Measurements from ENCODE around the gene MLXIP.

Gene MLXIP

GRCh38 chr12:122057007-122057735 is 21.4 kb upstream of the MLXIP start:
- Histone ChIP-seq H3K4me1 (ENCODE audit: insufficient read depth, low read length) (peaks cover 71% of the 10 kb centered on the region), H3K27ac (ENCODE audit: low read depth, low read length) (peak overlapping the region; percentile 82), H3K9me3 (ENCODE audit: low read length) (no peaks in the 10 kb centered on the region), H3K36me3 (ENCODE audit: insufficient read depth, low read length) (peaks cover 5% of the 10 kb centered on the region), H3K9ac (ENCODE audit: low read length) (peak overlapping the region; percentile 27), H3K4me3 (ENCODE audit: low read depth in 1 of 2, low read length in 2 of 2) (no peak overlapping the region), H3K27me3 (ENCODE audit: control insufficient read depth in 1 of 2, insufficient read depth in 2 of 2, low read length in 2 of 2) (no peaks in the 10 kb centered on the region)

DNA sequence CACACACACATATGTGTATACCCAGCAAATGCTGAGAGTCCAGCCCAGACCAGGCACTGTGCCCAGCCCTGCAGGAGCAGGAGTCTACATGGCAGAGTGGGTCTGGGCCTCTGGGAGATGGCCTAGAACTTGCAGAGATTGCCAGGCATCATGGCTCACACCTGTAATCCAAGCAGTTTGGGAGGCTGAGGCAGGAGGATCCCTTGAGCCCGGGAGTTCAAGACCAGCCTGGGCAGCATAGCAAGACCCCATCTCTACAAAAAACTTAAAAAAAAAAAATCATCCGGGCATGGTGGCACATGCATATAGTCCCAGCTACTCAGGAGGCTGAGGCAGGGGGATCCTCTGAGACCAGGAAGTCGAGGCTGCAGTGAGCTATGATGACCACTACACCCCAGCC is 20.8 kb upstream of the MLXIP start:
- peaks cover 5% of the 10 kb centered on the region for H3K36me3 ChIP-seq (ENCODE audit: insufficient read depth, low read length)
- no peaks in the 10 kb centered on the region for H3K27me3 ChIP-seq (ENCODE audit: control insufficient read depth in 1 of 2, insufficient read depth in 2 of 2, low read length in 2 of 2)
- H3K9me3 ChIP-seq (ENCODE audit: low read length): no peaks in the 10 kb centered on the region
- no peak overlapping the region for H3K4me3 ChIP-seq (ENCODE audit: low read depth in 1 of 2, low read length in 2 of 2)
- H3K27ac ChIP-seq (ENCODE audit: low read depth, low read length): no peak overlapping the region
- no peak overlapping the region for H3K9ac ChIP-seq (ENCODE audit: low read length)
- peaks cover 77% of the 10 kb centered on the region for H3K4me1 ChIP-seq (ENCODE audit: insufficient read depth, low read length)

GRCh38 chr12:122058549-122059149 is 19.9 kb upstream of the MLXIP start:
- peaks cover 5% of the 10 kb centered on the region for H3K36me3 ChIP-seq (ENCODE audit: insufficient read depth, low read length)
- peak overlapping the region; percentile 62 for H3K27ac ChIP-seq (ENCODE audit: low read depth, low read length)
- no peaks in the 10 kb centered on the region for H3K27me3 ChIP-seq (ENCODE audit: control insufficient read depth in 1 of 2, insufficient read depth in 2 of 2, low read length in 2 of 2)
- peaks cover 86% of the 10 kb centered on the region for H3K4me1 ChIP-seq (ENCODE audit: insufficient read depth, low read length)
- no peaks in the 10 kb centered on the region for H3K9me3 ChIP-seq (ENCODE audit: low read length)
- H3K9ac ChIP-seq (ENCODE audit: low read length): no peak overlapping the region
- no peak overlapping the region for H3K4me3 ChIP-seq (ENCODE audit: low read depth in 1 of 2, low read length in 2 of 2)

GRCh38 chr12:122059203-122059960 is 19.2 kb upstream of the MLXIP start:
- H3K27me3 ChIP-seq (ENCODE audit: control insufficient read depth in 1 of 2, insufficient read depth in 2 of 2, low read length in 2 of 2): no peaks in the 10 kb centered on the region
- H3K4me3 ChIP-seq (ENCODE audit: low read depth in 1 of 2, low read length in 2 of 2): no peak overlapping the region
- peak overlapping the region; percentile 62 for H3K27ac ChIP-seq (ENCODE audit: low read depth, low read length)
- H3K9me3 ChIP-seq (ENCODE audit: low read length): no peaks in the 10 kb centered on the region
- no peak overlapping the region for H3K9ac ChIP-seq (ENCODE audit: low read length)
- H3K36me3 ChIP-seq (ENCODE audit: insufficient read depth, low read length): peaks cover 5% of the 10 kb centered on the region
- H3K4me1 ChIP-seq (ENCODE audit: insufficient read depth, low read length): peaks cover 91% of the 10 kb centered on the region

DNA sequence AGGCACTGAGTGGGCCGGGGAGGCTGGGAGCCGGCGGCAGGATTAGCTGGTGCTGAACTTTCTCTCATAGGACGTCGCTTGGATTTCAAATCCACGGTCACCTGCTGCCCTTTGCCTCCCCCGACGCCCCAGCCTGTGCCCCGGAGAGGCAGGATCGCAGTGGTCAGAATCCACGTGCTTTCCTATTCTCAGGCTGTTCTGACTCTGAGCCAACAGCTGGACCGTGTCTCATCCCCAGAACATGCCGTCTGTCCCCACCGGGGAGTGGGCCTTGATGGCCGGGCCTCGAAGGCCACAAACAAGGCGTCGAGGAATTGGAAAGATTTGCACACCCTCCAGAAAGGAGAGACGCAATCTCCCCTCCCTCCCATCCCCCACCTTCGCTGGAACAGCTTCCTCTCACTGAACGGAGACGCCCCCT is 18.5 kb upstream of the MLXIP start:
- Histone ChIP-seq H3K9ac (ENCODE audit: low read length) (no peak overlapping the region), H3K9me3 (ENCODE audit: low read length) (no peaks in the 10 kb centered on the region), H3K4me3 (ENCODE audit: low read depth in 1 of 2, low read length in 2 of 2) (no peak overlapping the region), H3K36me3 (ENCODE audit: insufficient read depth, low read length) (peaks cover 5% of the 10 kb centered on the region), H3K27me3 (ENCODE audit: control insufficient read depth in 1 of 2, insufficient read depth in 2 of 2, low read length in 2 of 2) (no peaks in the 10 kb centered on the region), H3K4me1 (ENCODE audit: insufficient read depth, low read length) (peaks cover 91% of the 10 kb centered on the region), H3K27ac (ENCODE audit: low read depth, low read length) (peak overlapping the region; percentile 62)

DNA sequence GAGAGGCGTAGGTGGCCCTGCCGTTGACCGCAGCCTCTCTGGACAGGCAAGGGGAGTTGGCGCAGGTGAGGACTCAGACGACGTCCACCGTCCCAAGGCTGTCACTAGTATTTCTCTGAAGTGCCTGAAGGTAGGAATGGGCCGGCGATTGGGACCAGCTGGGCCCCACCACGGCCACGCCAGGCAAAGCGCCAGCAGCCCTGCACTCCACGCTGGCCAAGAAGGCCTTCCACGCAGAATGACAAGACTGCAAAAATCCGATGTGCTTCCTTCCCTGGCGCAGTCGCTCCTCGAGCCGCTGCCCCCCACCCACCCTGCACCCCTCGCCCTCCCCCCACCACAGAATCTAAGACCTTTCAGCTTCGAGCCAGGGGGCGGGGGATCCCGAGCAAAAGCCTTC is 17.3 kb upstream of the MLXIP start:
- H3K9me3 ChIP-seq (ENCODE audit: low read length): no peaks in the 10 kb centered on the region
- peak overlapping the region; percentile 84 for H3K27ac ChIP-seq (ENCODE audit: low read depth, low read length)
- peaks cover 5% of the 10 kb centered on the region for H3K36me3 ChIP-seq (ENCODE audit: insufficient read depth, low read length)
- H3K27me3 ChIP-seq (ENCODE audit: control insufficient read depth in 1 of 2, insufficient read depth in 2 of 2, low read length in 2 of 2): no peaks in the 10 kb centered on the region
- H3K4me3 ChIP-seq (ENCODE audit: low read depth in 1 of 2, low read length in 2 of 2): no peak overlapping the region
- H3K9ac ChIP-seq (ENCODE audit: low read length): no peak overlapping the region
- H3K4me1 ChIP-seq (ENCODE audit: insufficient read depth, low read length): peaks cover 89% of the 10 kb centered on the region

DNA sequence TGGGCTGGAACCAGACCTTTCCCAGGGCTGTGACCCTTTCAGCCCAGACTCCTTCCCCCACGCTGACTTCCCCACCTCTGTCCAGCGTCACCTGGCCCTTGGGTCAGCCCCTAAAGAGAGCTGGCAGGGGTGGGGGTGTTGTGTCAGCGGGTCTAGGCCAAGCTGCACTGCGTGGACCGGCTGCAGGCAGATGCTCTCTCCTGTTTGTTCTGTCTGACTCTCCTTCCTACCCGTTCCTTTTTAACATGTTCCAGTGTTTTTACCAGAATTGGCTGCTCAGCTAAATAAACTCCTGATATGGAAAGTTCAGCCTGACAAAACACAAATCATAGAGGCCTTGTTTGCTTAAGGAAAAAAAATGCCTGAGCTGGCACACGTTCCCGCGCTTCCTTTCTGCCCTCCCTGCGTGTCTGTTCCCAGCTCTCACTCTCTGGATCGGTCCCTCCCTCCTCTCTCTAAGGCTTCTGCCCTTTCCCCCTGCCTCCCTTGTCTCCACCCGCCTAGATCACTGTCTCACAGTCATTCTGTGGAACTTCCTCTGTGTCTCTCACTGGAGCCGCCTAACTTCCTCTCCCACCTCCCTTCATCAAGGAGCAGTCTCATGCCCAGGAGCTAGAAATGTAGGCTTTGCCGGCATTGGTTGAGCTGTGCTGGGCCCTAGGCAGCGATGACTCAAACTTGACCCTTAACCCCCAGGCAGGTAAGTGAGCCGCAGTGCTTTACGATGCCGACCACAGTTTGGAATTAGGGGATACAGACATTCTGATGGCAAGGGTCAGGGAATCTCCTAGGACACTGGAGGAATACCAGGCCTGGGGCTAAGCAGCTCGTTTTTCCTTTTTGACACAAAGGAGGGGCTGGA is 15.5 kb upstream of the MLXIP start:
- Histone ChIP-seq H3K9ac (ENCODE audit: low read length) (peak overlapping the region; percentile 36), H3K36me3 (ENCODE audit: insufficient read depth, low read length) (peaks cover 5% of the 10 kb centered on the region), H3K27ac (ENCODE audit: low read depth, low read length) (peak overlapping the region; percentile 97), H3K4me1 (ENCODE audit: insufficient read depth, low read length) (peaks cover 89% of the 10 kb centered on the region), H3K27me3 (ENCODE audit: control insufficient read depth in 1 of 2, insufficient read depth in 2 of 2, low read length in 2 of 2) (no peaks in the 10 kb centered on the region), H3K9me3 (ENCODE audit: low read length) (no peaks in the 10 kb centered on the region), H3K4me3 (ENCODE audit: low read depth in 1 of 2, low read length in 2 of 2) (peak overlapping the region; percentile 17 to 51)

DNA sequence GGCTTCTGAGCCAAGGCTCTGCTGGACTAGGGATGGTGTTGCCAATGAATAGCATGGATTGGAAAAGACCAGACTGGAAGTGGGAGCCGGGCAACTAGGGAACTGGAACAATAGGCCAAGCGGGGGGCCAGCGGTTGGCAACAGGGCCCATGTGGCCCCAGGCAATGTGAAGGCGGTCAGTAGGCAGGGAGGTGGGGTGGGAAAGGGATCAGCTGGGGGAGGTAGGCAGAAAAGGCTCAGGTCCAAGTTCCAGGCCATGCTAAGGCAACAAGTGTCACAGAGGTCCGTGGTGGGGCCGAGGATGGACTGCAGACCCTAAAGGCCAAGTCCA is 14.9 kb upstream of the MLXIP start:
- Histone ChIP-seq H3K4me1 (ENCODE audit: insufficient read depth, low read length) (peaks cover 92% of the 10 kb centered on the region), H3K9ac (ENCODE audit: low read length) (peak overlapping the region; percentile 36), H3K36me3 (ENCODE audit: insufficient read depth, low read length) (peaks cover 5% of the 10 kb centered on the region), H3K27ac (ENCODE audit: low read depth, low read length) (peak overlapping the region; percentile 97), H3K27me3 (ENCODE audit: control insufficient read depth in 1 of 2, insufficient read depth in 2 of 2, low read length in 2 of 2) (no peaks in the 10 kb centered on the region), H3K4me3 (ENCODE audit: low read depth in 1 of 2, low read length in 2 of 2) (peak overlapping the region; percentile 17 to 51), H3K9me3 (ENCODE audit: low read length) (no peaks in the 10 kb centered on the region)

DNA sequence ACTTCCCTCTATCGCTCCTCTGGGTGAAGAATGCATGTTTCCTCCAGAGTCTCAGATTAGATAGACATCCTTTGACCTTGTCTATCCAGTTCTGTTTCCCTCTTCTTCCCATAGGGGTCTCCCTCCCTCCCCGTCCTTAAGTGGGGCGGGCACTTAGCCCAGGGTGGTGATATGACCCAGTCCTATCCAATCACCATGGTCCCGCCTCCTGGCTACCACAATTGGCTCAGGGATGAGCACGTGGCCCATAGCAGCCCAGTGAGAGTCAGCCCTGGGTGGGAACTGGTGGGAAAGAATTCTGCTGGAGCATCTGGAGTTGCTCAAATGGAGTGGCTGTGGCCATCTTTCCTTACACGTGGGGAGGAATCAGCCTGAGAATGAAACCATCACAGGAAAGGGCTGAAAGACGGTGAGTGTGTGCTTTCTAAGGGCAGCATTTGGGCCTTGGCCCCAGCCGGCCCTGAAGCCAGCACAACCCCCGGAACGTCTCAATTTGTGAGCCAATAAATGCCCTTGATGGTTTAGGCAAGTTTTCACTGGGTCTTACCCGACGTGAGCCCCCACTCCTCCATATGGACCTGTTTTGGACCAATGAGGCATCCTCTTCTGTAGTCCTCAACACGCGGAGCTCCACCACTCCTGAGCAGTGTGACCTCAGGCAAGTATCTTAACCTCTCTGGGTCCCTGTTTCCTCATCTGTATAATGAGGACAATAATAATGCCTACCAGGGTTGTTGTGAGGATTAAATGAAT is 14.4 kb upstream of the MLXIP start:
- peak overlapping the region; percentile 97 for H3K27ac ChIP-seq (ENCODE audit: low read depth, low read length)
- H3K4me3 ChIP-seq (ENCODE audit: low read depth in 1 of 2, low read length in 2 of 2): peak overlapping the region; percentile 17 to 51
- H3K36me3 ChIP-seq (ENCODE audit: insufficient read depth, low read length): peaks cover 4% of the 10 kb centered on the region
- peak overlapping the region; percentile 36 for H3K9ac ChIP-seq (ENCODE audit: low read length)
- no peaks in the 10 kb centered on the region for H3K27me3 ChIP-seq (ENCODE audit: control insufficient read depth in 1 of 2, insufficient read depth in 2 of 2, low read length in 2 of 2)
- H3K4me1 ChIP-seq (ENCODE audit: insufficient read depth, low read length): peaks cover 88% of the 10 kb centered on the region
- no peaks in the 10 kb centered on the region for H3K9me3 ChIP-seq (ENCODE audit: low read length)

GRCh38 chr12:122064780-122065588 is 13.6 kb upstream of the MLXIP start:
- Histone ChIP-seq H3K27ac (ENCODE audit: low read depth, low read length) (peak overlapping the region; percentile 97), H3K9ac (ENCODE audit: low read length) (peak overlapping the region; percentile 29), H3K9me3 (ENCODE audit: low read length) (no peaks in the 10 kb centered on the region), H3K27me3 (ENCODE audit: control insufficient read depth in 1 of 2, insufficient read depth in 2 of 2, low read length in 2 of 2) (no peaks in the 10 kb centered on the region), H3K36me3 (ENCODE audit: insufficient read depth, low read length) (peaks cover 4% of the 10 kb centered on the region), H3K4me1 (ENCODE audit: insufficient read depth, low read length) (peaks cover 80% of the 10 kb centered on the region), H3K4me3 (ENCODE audit: low read depth in 1 of 2, low read length in 2 of 2) (peak overlapping the region; percentile 4 to 51)

Data from muscle layer of colon (tissue), 2 donors.